Peyer's patch (tissue), 4 donors: ENCODE data around the gene SHLD2.
"Not testable (repeated sequence)": the region's sequence is repeated elsewhere in the genome, so short reads cannot be mapped to it uniquely, and the experiment has no call there.

Experiments used
- POLR2A ChIP-seq, 2 donors: fragments of 450-650 bp; IDR thresholded peaks; one replicate each; pipeline ENCODE4 v1.5.1; 2017; ENCODE audit warnings: antibody characterized with exemption in 2 of 2, mild to moderate bottlenecking in 2 of 2, moderate library complexity in 2 of 2
- TF ChIP-seq, protein P1 (sequence below), 6 experiments: fragments of 450-650 bp in 4 of 6; fragments of 200-600 bp in 2 of 6; sonication (generic) in 1 of 6; IDR thresholded peaks; one replicate each; pipeline ENCODE4 v1.5.1; 2017 to 2019; ENCODE audit warnings: antibody characterized with exemption in 6 of 6, mild to moderate bottlenecking in 3 of 6, moderate library complexity in 1 of 6

DNA sequence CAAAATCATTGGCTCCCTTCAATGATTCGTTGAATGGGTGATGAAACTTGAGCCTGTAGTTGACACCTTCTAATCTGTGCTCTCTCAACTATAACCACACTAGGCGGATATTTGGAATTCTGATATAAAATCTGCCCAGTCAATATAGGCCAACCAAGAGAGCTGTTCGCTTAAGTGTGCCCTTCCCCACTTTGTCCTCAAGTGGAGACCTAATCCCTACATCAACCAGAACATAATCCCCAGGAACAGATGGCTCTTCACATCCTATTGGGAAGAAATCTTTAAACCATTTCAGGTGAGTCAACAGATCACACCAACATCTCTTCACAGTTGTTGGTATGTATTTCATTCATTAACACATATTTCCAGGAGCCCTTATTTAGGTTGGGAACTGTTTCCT, 96.8 kb downstream of the SHLD2 start:
- not testable (repeated sequence) for TF ChIP-seq POLR2A (IDR thresholded peaks at IDR 0.05)
- TF ChIP-seq, protein P1, sequence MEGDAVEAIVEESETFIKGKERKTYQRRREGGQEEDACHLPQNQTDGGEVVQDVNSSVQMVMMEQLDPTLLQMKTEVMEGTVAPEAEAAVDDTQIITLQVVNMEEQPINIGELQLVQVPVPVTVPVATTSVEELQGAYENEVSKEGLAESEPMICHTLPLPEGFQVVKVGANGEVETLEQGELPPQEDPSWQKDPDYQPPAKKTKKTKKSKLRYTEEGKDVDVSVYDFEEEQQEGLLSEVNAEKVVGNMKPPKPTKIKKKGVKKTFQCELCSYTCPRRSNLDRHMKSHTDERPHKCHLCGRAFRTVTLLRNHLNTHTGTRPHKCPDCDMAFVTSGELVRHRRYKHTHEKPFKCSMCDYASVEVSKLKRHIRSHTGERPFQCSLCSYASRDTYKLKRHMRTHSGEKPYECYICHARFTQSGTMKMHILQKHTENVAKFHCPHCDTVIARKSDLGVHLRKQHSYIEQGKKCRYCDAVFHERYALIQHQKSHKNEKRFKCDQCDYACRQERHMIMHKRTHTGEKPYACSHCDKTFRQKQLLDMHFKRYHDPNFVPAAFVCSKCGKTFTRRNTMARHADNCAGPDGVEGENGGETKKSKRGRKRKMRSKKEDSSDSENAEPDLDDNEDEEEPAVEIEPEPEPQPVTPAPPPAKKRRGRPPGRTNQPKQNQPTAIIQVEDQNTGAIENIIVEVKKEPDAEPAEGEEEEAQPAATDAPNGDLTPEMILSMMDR (IDR thresholded peaks at IDR 0.05), result not testable (repeated sequence)
